IMR-90 (cell line): Measurements from ENCODE around the gene RNU6-9. TPM values are rescaled to one million over a fixed set of nuclear protein-coding genes. Genes with fewer than 3 reads are reported as not detected.
A peak's percentile ranks its signal among the peaks of the same experiment; 100 is the strongest.

Experiments
- ATAC-seq: fragments of 200-7000 bp; cut with Tn5 transposase; 2 replicates; pipeline ENCODE4 v1.9.1; 2020; ENCODE audit warnings: low read depth, mild to moderate bottlenecking, moderate library complexity
- BruUV-seq: library from RNA; stranded (reverse); fragments of 400-500 nt; replicated peaks from 2 replicates; lab custom pipeline; 2021; lab: Mats Ljungman, UMichigan
- CTCF ChIA-PET: fragments of 300-600 bp; formaldehyde crosslinking; extraction: SDS; loops from one replicate; lab custom pipeline; 2021; ENCODE audit warnings: antibody characterized with exemption; lab: Yijun Ruan, JAX
- POLR2A ChIA-PET: fragments of 300-600 bp; sonication (Branson Sonifier 250); formaldehyde crosslinking; loops from one replicate; lab custom pipeline; 2022; ENCODE audit warnings: antibody characterized with exemption; ENCODE audit not compliant: unreplicated experiment; lab: Charles Lee
- DNase-seq: peaks from one replicate; pipeline ENCODE4 v3.0.0; 2013
- H2AFZ ChIP-seq: replicated peaks from 2 replicates; pipeline ENCODE3; 2013; ENCODE audit warnings: low read length, mild to moderate bottlenecking; ENCODE audit not compliant: poor library complexity
- H2AK5ac ChIP-seq: 2 replicates; pipeline ENCODE4 v1.6.1; 2013; ENCODE audit warnings: low read depth, low read length, inconsistent platforms
- H2AK9ac ChIP-seq: replicated peaks from 2 replicates; pipeline ENCODE3; 2013; ENCODE audit warnings: mild to moderate bottlenecking, low read depth, low read length, moderate library complexity; ENCODE audit not compliant: poor library complexity
- H2BK120ac ChIP-seq: 2 replicates; pipeline ENCODE4 v1.6.1; 2013; ENCODE audit warnings: low read depth, low read length, inconsistent platforms
- H2BK15ac ChIP-seq: 3 replicates; pipeline ENCODE4 v1.6.1; 2013; ENCODE audit warnings: low read depth, low read length, inconsistent platforms
- H2BK20ac ChIP-seq: 2 replicates; pipeline ENCODE4 v1.6.1; 2013; ENCODE audit warnings: low read depth, mild to moderate bottlenecking, inconsistent platforms, low read length, moderate library complexity
- H2BK5ac ChIP-seq: 2 replicates; pipeline ENCODE4 v1.6.1; 2013; ENCODE audit warnings: mild to moderate bottlenecking, low read depth, low read length, inconsistent platforms; ENCODE audit not compliant: poor library complexity, severe bottlenecking
- H3K14ac ChIP-seq: replicated peaks from 2 replicates; pipeline ENCODE4 v1.6.1; 2013; ENCODE audit warnings: low read depth, low read length, inconsistent platforms
- H3K18ac ChIP-seq: 2 replicates; pipeline ENCODE4 v1.6.1; 2013; ENCODE audit warnings: low read depth, low read length, control low read depth
- H3K23ac ChIP-seq: 2 replicates; pipeline ENCODE4 v1.6.1; 2013; ENCODE audit warnings: low read depth, low read length, inconsistent platforms
- H3K27ac ChIP-seq: 2 replicates; pipeline ENCODE4 v1.5.1; 2013; ENCODE audit warnings: mild to moderate bottlenecking, control low read depth, low read length; ENCODE audit not compliant: insufficient read depth
- H3K27me3 ChIP-seq: 2 replicates; pipeline ENCODE4 v1.6.1; 2013; ENCODE audit warnings: low read length; ENCODE audit not compliant: control insufficient read depth, insufficient read depth
- H3K36me3 ChIP-seq: 2 replicates; pipeline ENCODE4 v1.6.1; 2013; ENCODE audit warnings: low read length, mixed read lengths; ENCODE audit not compliant: control insufficient read depth, insufficient read depth
- H3K4ac ChIP-seq: 2 replicates; pipeline ENCODE4 v1.6.1; 2013; ENCODE audit warnings: low read depth, low read length, inconsistent platforms
- H3K4me1 ChIP-seq: 2 replicates; pipeline ENCODE4 v1.6.1; 2013; ENCODE audit warnings: low read length, mixed read lengths; ENCODE audit not compliant: control insufficient read depth, insufficient read depth
- H3K4me2 ChIP-seq: 2 replicates; pipeline ENCODE4 v1.6.1; 2013; ENCODE audit warnings: low read depth, mild to moderate bottlenecking, control low read depth, low read length, moderate library complexity
- H3K4me3 ChIP-seq: 2 replicates; pipeline ENCODE4 v1.5.1; 2013; ENCODE audit warnings: low read depth, mild to moderate bottlenecking, control low read depth, low read length, moderate library complexity; ENCODE audit not compliant: insufficient read depth
- H3K56ac ChIP-seq: 2 replicates; pipeline ENCODE4 v1.6.1; 2013; ENCODE audit warnings: low read length, inconsistent platforms; ENCODE audit not compliant: insufficient read depth; ENCODE audit errors: extremely low read depth
- H3K79me1 ChIP-seq, 2 experiments: 2 replicates each; pipeline ENCODE4 v1.6.1; 2013; ENCODE audit warnings: low read length in 2 of 2, inconsistent platforms in 1 of 2, low read depth in 1 of 2
- H3K9ac ChIP-seq: 2 replicates; pipeline ENCODE4 v1.6.1; 2013; ENCODE audit warnings: low read depth, low read length, control low read depth
- H3K9me1 ChIP-seq: 2 replicates; pipeline ENCODE4 v1.6.1; 2013; ENCODE audit warnings: low read length, inconsistent platforms; ENCODE audit not compliant: insufficient read depth
- H3K9me3 ChIP-seq: 2 replicates; pipeline ENCODE4 v1.6.1; 2013; ENCODE audit warnings: low read length; ENCODE audit not compliant: control insufficient read depth, insufficient read depth
- H4K20me1 ChIP-seq: 2 replicates; pipeline ENCODE4 v1.6.1; 2013; ENCODE audit warnings: low read length, inconsistent platforms; ENCODE audit not compliant: insufficient read depth
- H4K5ac ChIP-seq: 2 replicates; pipeline ENCODE4 v1.6.1; 2013; ENCODE audit warnings: mild to moderate bottlenecking, low read depth, low read length, control low read depth
- H4K8ac ChIP-seq, 2 experiments: 2 replicates each; pipeline ENCODE4 v1.6.1; 2013; ENCODE audit warnings: low read depth in 2 of 2, low read length in 2 of 2, control low read depth in 1 of 2, inconsistent platforms in 1 of 2
- H4K91ac ChIP-seq: 2 replicates; pipeline ENCODE4 v1.6.1; 2013; ENCODE audit warnings: low read depth, low read length, inconsistent platforms; ENCODE audit not compliant: insufficient read depth
- BHLHE40 ChIP-seq: fragments of 150-350 bp; IDR thresholded peaks from 2 replicates; pipeline ENCODE4 v1.6.1; 2016; ENCODE audit warnings: mild to moderate bottlenecking, low read depth, low read length
- CEBPB ChIP-seq: IDR thresholded peaks from 2 replicates; pipeline ENCODE4 v1.6.1; 2012; ENCODE audit warnings: low read depth, low read length, improper control_type of control experiment
- CHD1 ChIP-seq: IDR thresholded peaks from 2 replicates; pipeline ENCODE4 v1.6.1; 2012; ENCODE audit warnings: low read depth, low read length, improper control_type of control experiment
- CTCF ChIP-seq: conservative IDR thresholded peaks from 2 replicates; pipeline ENCODE4 v1.5.1; 2012; ENCODE audit warnings: mild to moderate bottlenecking, low read depth, low read length, improper control_type of control experiment
- ELK1 ChIP-seq: fragments of 150-350 bp; IDR thresholded peaks from 2 replicates; pipeline ENCODE4 v1.6.1; 2016; ENCODE audit warnings: low read depth, mild to moderate bottlenecking, low read length, moderate library complexity, borderline replicate concordance
- FOS ChIP-seq: fragments of 150-350 bp; IDR thresholded peaks from 2 replicates; pipeline ENCODE4 v1.6.1; 2016; ENCODE audit warnings: low read depth, low read length
- MAFK ChIP-seq: IDR thresholded peaks from 2 replicates; pipeline ENCODE4 v1.6.1; 2012; ENCODE audit warnings: low read depth, low read length, improper control_type of control experiment
- NFE2L2 ChIP-seq: fragments of 150-350 bp; IDR thresholded peaks from 2 replicates; pipeline ENCODE4 v1.6.1; 2016; ENCODE audit warnings: low read depth, mild to moderate bottlenecking, low read length
- POLR2A ChIP-seq: IDR thresholded peaks from 2 replicates; pipeline ENCODE4 v1.6.1; 2012; ENCODE audit warnings: mild to moderate bottlenecking, low read depth, low read length
- RAD21 ChIP-seq: IDR thresholded peaks from 2 replicates; pipeline ENCODE4 v1.6.1; 2012; ENCODE audit warnings: low read length, improper control_type of control experiment
- RCOR1 ChIP-seq: IDR thresholded peaks from 2 replicates; pipeline ENCODE4 v1.6.1; 2012; ENCODE audit warnings: mild to moderate bottlenecking, low read length, improper control_type of control experiment; ENCODE audit not compliant: insufficient replicate concordance
- RFX5 ChIP-seq: IDR thresholded peaks from 2 replicates; pipeline ENCODE4 v1.8.0; 2012; ENCODE audit warnings: low read depth, mild to moderate bottlenecking, low read length, moderate library complexity
- SMC3 ChIP-seq: fragments of 150-350 bp; IDR thresholded peaks from 2 replicates; pipeline ENCODE4 v1.6.1; 2016; ENCODE audit warnings: low read depth, mild to moderate bottlenecking, antibody characterized with exemption, low read length, moderate library complexity
- USF2 ChIP-seq: fragments of 150-350 bp; IDR thresholded peaks from 2 replicates; pipeline ENCODE4 v1.6.1; 2017; ENCODE audit warnings: mild to moderate bottlenecking, antibody characterized with exemption, low read length, low read depth
- WGBS, 2 experiments: methylation state at CpG; one replicate each; pipeline versions ENCODE4 v1.1.5 to v1.1.7; 2013; ENCODE audit warnings: missing lambda C conversion rate in 2 of 2; ENCODE audit not compliant: insufficient read length in 1 of 2; ENCODE audit errors: extremely low coverage in 2 of 2; 5-methylcytosine and 5-hydroxymethylcytosine counted together
- dilution Hi-C: fragments of 300-500 bp; cut with HindIII; formaldehyde crosslinking; loops from one replicate; pipeline ENCODE4 v1.14.3; 2018; ENCODE audit warnings: low sequenced_read_pairs; ENCODE audit not compliant: unreplicated experiment
- in situ Hi-C: fragments of 300-500 bp; cut with MboI; formaldehyde crosslinking; loops from 3 replicates; pipeline ENCODE4 v1.14.3; 2019; ENCODE audit warnings: low sequenced_read_pairs, inconsistent platforms, mixed read lengths
- intact Hi-C: fragments of 100-400 bp; cut with micrococcal nuclease; formaldehyde crosslinking; loops from 2 replicates; pipeline ENCODE4 v1.10.0; 2022
- polyA plus RNA-seq, 3 experiments: library from polyadenylated mRNA; depleted of rRNA; stranded (reverse); fragments of >200 nt; gene quantifications; 2 replicates each; pipeline ENCODE4 v1.2.3, GENCODE V29; 2012; ENCODE audit warnings: low replicate concordance in 1 of 3
- total RNA-seq: library from RNA; depleted of rRNA; stranded (reverse); fragments of >200 nt; gene quantifications from 2 replicates; pipeline ENCODE4 v1.2.3, GENCODE V29; 2012

Gene RNU6-9
- total and polyA plus RNA-seq, 2 of the 4 experiments (the other 2 are of a cell fraction), result not detected

GRCh38 chr19:912181-913079 is 19.1 kb downstream of the RNU6-9 start:
- Histone ChIP-seq H2AK9ac (peak overlapping the region; percentile 90), H3K9ac (peak overlapping the region; percentile 100), H3K56ac (no peak overlapping the region; the same call in 1 of the 2 replicates), H3K9me1 (no peaks in the 10 kb centered on the region), H2BK20ac (no peak overlapping the region), H2AK5ac (peak overlapping the region; percentile 94), H4K5ac (peak overlapping the region; percentile 86; the same call in 1 of the 2 replicates), H3K4me2 (peak overlapping the region; percentile 86), H3K36me3 (0 out of 2 replicates have a peak, but pooled peaks cover 1% of the 10 kb centered on the region), H3K18ac (peak overlapping the region; percentile 93), H4K91ac (peak overlapping the region; percentile 66; the same call in 1 of the 2 replicates), H3K27ac (peak overlapping the region; percentile 98), H3K79me1 (peaks cover 4 to 40% of the 10 kb centered on the region in 2 experiments; a peak in 3 of 4 replicates), H4K20me1 (peaks cover 33% of the 10 kb centered on the region), H3K9me3 (no peaks in the 10 kb centered on the region), H3K23ac (no peak overlapping the region), H2BK15ac (no peak overlapping the region), H3K4ac (peak overlapping the region; percentile 86), H3K14ac (peak overlapping the region; percentile 85; the same call in 1 of the 2 replicates), H3K4me1 (peaks cover 8% of the 10 kb centered on the region), H3K27me3 (peaks cover 4% of the 10 kb centered on the region), H4K8ac (peak overlapping the region; percentile 47 to 88; a peak in 3 of 4 replicates), H2BK5ac (peak overlapping the region; percentile 84), H2AFZ (peak overlapping the region; percentile 90), H2BK120ac (no peak overlapping the region), H3K4me3 (peak overlapping the region; percentile 100)
- ATAC-seq, result peak; percentile 55
- intact Hi-C loops (loop anchor here (5.0 kb wide), 2 partner anchors 45 to 250 kb away; partner anchors contain the start of gene RNF126), in situ Hi-C loops (no loop called here), dilution Hi-C loops (no loop called here)
- no peak for TF ChIP-seq FOS
- no peak for TF ChIP-seq RAD21
- no peak for TF ChIP-seq CEBPB
- TF ChIP-seq NFE2L2, result no peak
- TF ChIP-seq MAFK, result no peak
- TF ChIP-seq RCOR1, result no peak
- no peak for TF ChIP-seq USF2
- no peak for TF ChIP-seq BHLHE40
- TF ChIP-seq CHD1, result no peak
- TF ChIP-seq CTCF, result no peak
- no peak for TF ChIP-seq RFX5
- no peak for TF ChIP-seq ELK1
- TF ChIP-seq SMC3, result no peak
- TF ChIP-seq POLR2A, result no peak
- no peak for DNase-seq
- POLR2A ChIA-PET, result no interaction called here
- BruUV-seq, result no TSS peak
- CTCF ChIA-PET, result no interaction called here
- no CpG with 5 or more reads among the region's 69 CpGs for WGBS, 2 experiments
